KMS-11 (cell line): ENCODE results near the gene RIPOR2.

Experiments
- H2AFZ ChIP-seq: fragments of 200-600 bp; sonication (generic); 2 replicates; pipeline ENCODE4 v1.6.1; 2016; ENCODE audit warnings: antibody characterized with exemption, mixed run types, low read depth
- H3K27ac ChIP-seq: fragments of 200-600 bp; sonication (generic); 2 replicates; pipeline ENCODE4 v1.6.1; 2016; ENCODE audit warnings: mild to moderate bottlenecking, mixed run types
- H3K27me3 ChIP-seq: fragments of 200-600 bp; sonication (generic); 2 replicates; pipeline ENCODE4 v1.6.1; 2017; ENCODE audit warnings: mild to moderate bottlenecking, low read depth, mixed run types, moderate library complexity; ENCODE audit not compliant: insufficient read depth
- H3K36me3 ChIP-seq: fragments of 200-600 bp; sonication (generic); 2 replicates; pipeline ENCODE4 v1.6.1; 2017; ENCODE audit warnings: mild to moderate bottlenecking, mixed run types; ENCODE audit not compliant: insufficient read depth
- H3K4me1 ChIP-seq: fragments of 200-600 bp; sonication (generic); 2 replicates; pipeline ENCODE4 v1.6.1; 2016; ENCODE audit warnings: mild to moderate bottlenecking, low read depth, mixed run types; ENCODE audit not compliant: poor library complexity, severe bottlenecking
- H3K4me2 ChIP-seq: fragments of 200-600 bp; sonication (generic); 2 replicates; pipeline ENCODE4 v1.7.0; 2016; ENCODE audit warnings: mild to moderate bottlenecking, mixed run types
- H3K4me3 ChIP-seq: fragments of 200-600 bp; sonication (generic); IDR thresholded peaks from 2 replicates; pipeline ENCODE4 v1.6.1; 2017; ENCODE audit warnings: low read depth, low read length, mixed read lengths; ENCODE audit not compliant: insufficient read depth
- H3K79me2 ChIP-seq: fragments of 200-600 bp; sonication (generic); 2 replicates; pipeline ENCODE4 v1.6.1; 2016; ENCODE audit warnings: low read depth, mixed run types; ENCODE audit not compliant: insufficient read depth
- H3K9ac ChIP-seq: fragments of 200-600 bp; sonication (generic); 2 replicates; pipeline ENCODE4 v1.6.1; 2016; ENCODE audit warnings: mild to moderate bottlenecking, mixed run types
- H4K20me1 ChIP-seq: fragments of 200-600 bp; sonication (generic); 2 replicates; pipeline ENCODE4 v1.6.1; 2016; ENCODE audit warnings: mild to moderate bottlenecking, mixed run types; ENCODE audit not compliant: insufficient read depth
- CTCF ChIP-seq: fragments of 200-600 bp; sonication (generic); conservative IDR thresholded peaks from 2 replicates; pipeline ENCODE4 v1.6.1; 2017; ENCODE audit warnings: low read depth, mild to moderate bottlenecking, antibody characterized with exemption, low read length, moderate library complexity, mixed read lengths

Gene RIPOR2

DNA sequence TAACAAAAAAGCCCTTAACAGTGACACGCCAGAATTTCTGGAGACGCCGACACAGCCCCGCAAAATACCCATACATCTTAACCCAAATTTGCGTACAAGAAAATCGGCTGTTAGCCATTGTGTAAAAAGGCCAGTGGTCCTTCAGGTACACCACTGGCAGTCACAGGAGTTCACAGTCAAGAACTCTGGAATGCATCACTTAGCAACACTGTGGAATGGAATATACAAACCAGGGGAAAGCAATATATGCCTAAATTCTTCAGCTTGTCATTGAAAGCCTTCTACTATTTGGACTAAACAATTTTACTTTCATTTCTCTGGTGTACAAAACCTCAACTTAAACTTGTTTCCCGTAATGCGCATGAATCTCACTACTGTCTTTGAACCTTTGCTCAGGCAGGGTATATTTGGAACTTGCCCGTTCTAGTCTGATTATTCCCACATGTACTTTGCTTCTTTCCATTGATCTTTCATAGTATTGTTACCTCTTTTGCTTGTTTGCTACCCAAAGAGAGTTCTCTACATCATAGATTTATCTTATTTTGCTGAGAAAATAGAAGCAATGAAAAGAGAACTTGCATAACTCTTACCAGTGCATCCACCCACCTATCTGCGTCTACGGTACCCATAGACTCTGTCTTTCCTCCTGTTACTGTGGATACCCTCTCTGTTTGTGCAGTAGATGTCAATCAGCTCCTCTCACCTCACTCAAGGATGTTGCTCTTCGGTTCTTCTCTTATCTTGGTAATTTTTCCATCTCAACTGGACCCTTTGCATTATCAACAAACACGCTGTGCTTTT is 136.8 kb downstream of the RIPOR2 start, which contains the start of gene ARMH2:
ARMH2 (minus strand) TSS at position 178 of the 801 bp plus-strand sequence; CDS start at position 118, 60 bp downstream.
- Histone ChIP-seq H3K27me3 (no peaks in the 10 kb centered on the region), H3K27ac (no peak within 1 kb of the TSS), H3K4me3 (no peak within 1 kb of the TSS), H3K36me3 (no peaks in the 10 kb centered on the region), H3K9ac (no peak within 1 kb of the TSS), H2AFZ (no peak within 1 kb of the TSS), H3K79me2 (no peaks in the 10 kb centered on the region), H4K20me1 (no peaks in the 10 kb centered on the region), H3K4me1 (no peaks in the 10 kb centered on the region), H3K4me2 (no peak within 1 kb of the TSS)
- TF ChIP-seq CTCF, result no peak

- no peak for TF ChIP-seq CTCF
- Histone ChIP-seq H3K27ac (no peak overlapping the region), H3K9ac (no peak overlapping the region), H3K79me2 (no peaks in the 10 kb centered on the region), H3K4me3 (no peak overlapping the region), H3K36me3 (no peaks in the 10 kb centered on the region), H3K27me3 (no peaks in the 10 kb centered on the region), H2AFZ (no peak overlapping the region), H3K4me1 (no peaks in the 10 kb centered on the region), H3K4me2 (no peak overlapping the region), H4K20me1 (no peaks in the 10 kb centered on the region)
Measured at GRCh38 chr6:24797596-24798216, 138.1 kb downstream of the RIPOR2 start.

- TF ChIP-seq CTCF, result no peak
- no peak overlapping the region for H3K27ac ChIP-seq
- no peak overlapping the region for H3K4me2 ChIP-seq
- no peak overlapping the region for H3K9ac ChIP-seq
- H3K4me3 ChIP-seq, result no peak overlapping the region
- H3K79me2 ChIP-seq, result no peaks in the 10 kb centered on the region
- H3K36me3 ChIP-seq, result no peaks in the 10 kb centered on the region
- H4K20me1 ChIP-seq, result no peaks in the 10 kb centered on the region
- no peaks in the 10 kb centered on the region for H3K27me3 ChIP-seq
- no peaks in the 10 kb centered on the region for H3K4me1 ChIP-seq
- H2AFZ ChIP-seq, result no peak overlapping the region
Measured at GRCh38 chr6:24796616-24797290, 139.0 kb downstream of the RIPOR2 start.

- no peak overlapping the region for H2AFZ ChIP-seq
- H3K4me2 ChIP-seq, result no peak overlapping the region
- no peaks in the 10 kb centered on the region for H3K27me3 ChIP-seq
- H3K36me3 ChIP-seq, result no peaks in the 10 kb centered on the region
- TF ChIP-seq CTCF, result no peak
- H3K27ac ChIP-seq, result no peak overlapping the region
- H3K79me2 ChIP-seq, result no peaks in the 10 kb centered on the region
- no peak overlapping the region for H3K9ac ChIP-seq
- no peaks in the 10 kb centered on the region for H4K20me1 ChIP-seq
- no peak overlapping the region for H3K4me3 ChIP-seq
- no peaks in the 10 kb centered on the region for H3K4me1 ChIP-seq
Measured at GRCh38 chr6:24795106-24795505, 140.7 kb downstream of the RIPOR2 start.
